Lung (tissue), 16 donors: ENCODE results near the gene FNDC10. TPM values are rescaled to one million over a fixed set of nuclear protein-coding genes. Genes with fewer than 3 reads are reported as not detected.
"Not testable (repeated sequence)": the region's sequence is repeated elsewhere in the genome, so short reads cannot be mapped to it uniquely, and the experiment has no call there.

Source experiments
- ATAC-seq: fragments of 200-7000 bp; cut with Tn5 transposase; one replicate; pipeline ENCODE4 v1.9.1; 2020; ENCODE audit warnings: moderate number of reproducible peaks; ENCODE audit not compliant: insufficient read depth, low FRiP score
- DNase-seq, 3 donors: peaks; one replicate each; pipeline ENCODE4 v3.0.0-alpha.2; 2013 to 2017
- H3K27ac ChIP-seq, 2 donors: one replicate each; pipeline ENCODE4 v1.5.1; 2013; ENCODE audit warnings: mild to moderate bottlenecking in 2 of 2, moderate library complexity in 2 of 2, control low read depth in 1 of 2, inconsistent platforms in 1 of 2, low read depth in 1 of 2, low read length in 1 of 2
- H3K27me3 ChIP-seq, 3 donors: one replicate each; pipeline ENCODE4 v1.5.1; 2013; ENCODE audit warnings: low read length in 2 of 3; ENCODE audit not compliant: control insufficient read depth in 3 of 3, insufficient read depth in 3 of 3
- H3K36me3 ChIP-seq, 4 donors: one replicate each; pipeline ENCODE4 v1.5.1; 2013; ENCODE audit warnings: low read length in 4 of 4, mild to moderate bottlenecking in 1 of 4, moderate library complexity in 1 of 4; ENCODE audit not compliant: control insufficient read depth in 4 of 4, insufficient read depth in 4 of 4
- H3K4me1 ChIP-seq, 5 donors: one replicate each; pipeline ENCODE4 v1.5.1; 2013; ENCODE audit warnings: low read length in 5 of 5, mild to moderate bottlenecking in 2 of 5, moderate library complexity in 1 of 5; ENCODE audit not compliant: control insufficient read depth in 5 of 5, insufficient read depth in 5 of 5
- H3K4me3 ChIP-seq: one replicate; pipeline ENCODE4 v1.5.1; 2013; ENCODE audit warnings: mild to moderate bottlenecking, control low read depth, moderate library complexity
- H3K9ac ChIP-seq, 2 donors: one replicate each; pipeline ENCODE4 v1.5.1; 2013; ENCODE audit warnings: low read length in 2 of 2, control low read depth in 1 of 2; ENCODE audit not compliant: insufficient read depth in 1 of 2
- H3K9me3 ChIP-seq, 4 donors: one replicate each; pipeline ENCODE4 v1.5.1; 2013; ENCODE audit warnings: low read length in 3 of 4, mild to moderate bottlenecking in 1 of 4, moderate library complexity in 1 of 4; ENCODE audit not compliant: control insufficient read depth in 4 of 4, insufficient read depth in 3 of 4
- WGBS, 2 donors: extraction: QIAGEN DNeasy Blood & Tissue Kit; methylation state at CpG; one replicate each; pipeline ENCODE4 v1.1.7; 2013; 5-methylcytosine and 5-hydroxymethylcytosine counted together
- long read RNA-seq, 5 donors: transcript quantifications; one replicate each; lab custom pipeline, GENCODE V29; 2026
- polyA plus RNA-seq, 2 donors: library from polyadenylated mRNA; stranded (reverse); fragments of 200-250 nt; gene quantifications; one replicate each; pipeline ENCODE4 v1.2.1, GENCODE V29; 2013
- total RNA-seq, 2 donors: library from RNA; depleted of rRNA in 1 of 2; stranded (reverse); fragments of >200 nt in 1 of 2; gene quantifications; one replicate each; pipeline ENCODE4 v1.2.1, GENCODE V29; 2014 to 2021
- TF ChIP-seq, protein P1 (sequence below): IDR thresholded peaks from 2 replicates; pipeline ENCODE4 v1.5.1; 2012; ENCODE audit warnings: mild to moderate bottlenecking; ENCODE audit errors: control extremely low read depth, extremely low read depth
- donor health status: control.
- donor health status: control.
- donor health status: Bipolar disorder and iron deficiency.
- donor health status: healthy.
- donor health status: DM: yes; HTN: yes; CAD: no.

Gene FNDC10
- total RNA-seq (10 to 100 TPM in 1 of 2 donors, under 1 TPM in 1; 0.40 to 12.8 TPM), polyA plus RNA-seq (10 to 100 TPM in 1 of 2 donors, 1 to 10 TPM in 1; 2.5 to 10.7 TPM)
- long read RNA-seq, donor 1, transcript FNDC10-201 (1 exons, 2,085 nt), result major isoform, 7 of 7 reads
- long read RNA-seq, donor 1, partial matches to known transcripts, result 0 of 7 reads
- long read RNA-seq, donor 1, other reads (novel, unspliced or antisense), result 0 of 7 reads
- long read RNA-seq, donor 2, partial matches to known transcripts, result 0 of 4 reads
- long read RNA-seq, donor 2, other reads (novel, unspliced or antisense), result 0 of 4 reads
- long read RNA-seq, donor 3, partial matches to known transcripts, result 0 of 3 reads
- long read RNA-seq, donor 3, other reads (novel, unspliced or antisense), result 0 of 3 reads
- long read RNA-seq, donor 4, transcript FNDC10-201 (1 exons, 2,085 nt), result major isoform, 5 of 5 reads
- long read RNA-seq, donor 4, partial matches to known transcripts, result 0 of 5 reads
- long read RNA-seq, donor 4, other reads (novel, unspliced or antisense), result 0 of 5 reads
- long read RNA-seq, donor 5, transcript FNDC10-201 (1 exons, 2,085 nt), result major isoform, 8 of 8 reads
- long read RNA-seq, donor 5, partial matches to known transcripts, result 0 of 8 reads
- long read RNA-seq, donor 5, other reads (novel, unspliced or antisense), result 0 of 8 reads

DNA sequence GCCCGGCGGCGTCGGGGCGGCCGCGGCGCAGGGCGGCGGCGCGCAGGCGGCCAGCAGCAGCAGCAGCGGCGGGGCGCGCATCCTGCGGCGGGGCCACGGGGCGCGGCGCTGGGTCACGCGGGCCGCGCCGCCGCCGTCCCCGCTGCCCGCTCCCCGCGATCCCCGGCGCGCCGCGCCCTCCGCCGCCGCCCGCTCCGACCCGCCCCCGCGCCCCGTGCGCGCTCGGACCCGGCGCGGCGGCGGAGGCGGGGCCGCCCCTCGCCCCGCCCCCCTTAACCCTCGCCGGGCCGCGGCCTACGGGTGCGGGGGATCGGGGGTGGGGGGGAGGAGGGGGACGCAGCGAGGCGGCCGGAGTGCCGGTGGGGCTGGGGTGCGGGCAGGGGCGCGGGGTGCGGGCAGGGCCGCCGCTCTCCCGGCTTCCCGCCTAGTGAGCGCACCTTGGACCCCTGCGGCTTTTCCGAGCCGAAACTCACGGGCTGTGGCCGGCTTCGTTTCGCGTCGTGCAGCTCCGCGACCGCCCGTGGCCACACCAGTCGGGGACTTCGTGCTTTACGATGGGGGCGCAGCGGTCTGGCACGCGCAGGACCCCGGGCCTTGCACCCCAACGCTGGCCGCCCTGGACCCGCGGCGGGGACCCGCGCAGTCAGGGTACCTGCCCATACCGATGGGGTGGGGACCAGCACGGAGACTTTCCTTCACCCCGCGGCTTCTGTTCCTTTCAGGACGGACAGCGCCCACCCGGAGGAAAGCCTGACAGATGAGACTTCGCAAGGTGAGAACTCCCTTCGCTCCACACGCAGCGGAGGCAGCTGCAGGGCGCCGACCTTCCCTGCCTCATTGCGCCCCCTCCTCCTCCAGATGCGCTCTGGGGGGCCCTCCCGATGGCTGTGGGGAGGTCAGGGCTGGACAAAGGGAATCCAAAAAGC lies at the start of gene FNDC10:
Gene FNDC10, minus strand, starts transcription at position 201 of the 926 bp plus-strand sequence. Its CDS starts 120 bp downstream, at position 81.
- peaks cover 14 to 42% (median 28%) of the 10 kb centered on the region in 3 donors for H3K27me3 ChIP-seq
- ATAC-seq (no peak), DNase-seq (no peak)
- H3K9me3 ChIP-seq, result no peaks in the 10 kb centered on the region
- no peak within 1 kb of the TSS for H3K27ac ChIP-seq
- 4 to 17% methylated on average over 39 to 125 of the region's 125 CpGs for WGBS, 2 donors
- peak within 1 kb of the TSS; percentile 39 for H3K4me3 ChIP-seq
- H3K9ac ChIP-seq, result no peak within 1 kb of the TSS
- TF ChIP-seq, protein P1, sequence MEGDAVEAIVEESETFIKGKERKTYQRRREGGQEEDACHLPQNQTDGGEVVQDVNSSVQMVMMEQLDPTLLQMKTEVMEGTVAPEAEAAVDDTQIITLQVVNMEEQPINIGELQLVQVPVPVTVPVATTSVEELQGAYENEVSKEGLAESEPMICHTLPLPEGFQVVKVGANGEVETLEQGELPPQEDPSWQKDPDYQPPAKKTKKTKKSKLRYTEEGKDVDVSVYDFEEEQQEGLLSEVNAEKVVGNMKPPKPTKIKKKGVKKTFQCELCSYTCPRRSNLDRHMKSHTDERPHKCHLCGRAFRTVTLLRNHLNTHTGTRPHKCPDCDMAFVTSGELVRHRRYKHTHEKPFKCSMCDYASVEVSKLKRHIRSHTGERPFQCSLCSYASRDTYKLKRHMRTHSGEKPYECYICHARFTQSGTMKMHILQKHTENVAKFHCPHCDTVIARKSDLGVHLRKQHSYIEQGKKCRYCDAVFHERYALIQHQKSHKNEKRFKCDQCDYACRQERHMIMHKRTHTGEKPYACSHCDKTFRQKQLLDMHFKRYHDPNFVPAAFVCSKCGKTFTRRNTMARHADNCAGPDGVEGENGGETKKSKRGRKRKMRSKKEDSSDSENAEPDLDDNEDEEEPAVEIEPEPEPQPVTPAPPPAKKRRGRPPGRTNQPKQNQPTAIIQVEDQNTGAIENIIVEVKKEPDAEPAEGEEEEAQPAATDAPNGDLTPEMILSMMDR, result no peak
- H3K4me1 ChIP-seq, result peaks cover 0 to 22% (median 0%) of the 10 kb centered on the region in 5 donors
- H3K36me3 ChIP-seq, result no peaks in the 10 kb centered on the region

DNA sequence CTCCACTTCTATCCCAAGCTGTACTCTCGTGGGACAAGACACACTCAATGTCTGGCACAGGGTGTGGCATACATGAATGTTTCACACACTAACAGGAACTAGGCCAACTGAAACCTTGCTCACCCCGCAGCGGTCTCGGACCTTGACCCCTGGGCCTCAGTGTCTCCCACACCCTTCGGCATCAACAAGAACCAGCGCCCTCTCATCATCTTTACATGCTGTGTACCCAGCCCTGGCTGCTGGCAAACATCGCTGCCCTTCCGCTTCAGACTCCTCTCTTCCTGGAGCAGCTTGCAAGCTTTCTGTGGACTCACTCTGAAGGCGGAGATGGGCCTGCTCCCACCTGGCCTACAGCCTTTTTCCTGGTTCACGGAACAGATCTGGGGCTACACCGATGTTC lies 48.3 kb upstream of the FNDC10 start:
- WGBS, 2 donors, result 91% methylated on average over 11 of the region's 11 CpGs
- H3K27me3 ChIP-seq, H3K4me1 ChIP-seq, H3K4me3 ChIP-seq, H3K27ac ChIP-seq, ATAC-seq, H3K9ac ChIP-seq, DNase-seq, H3K9me3 ChIP-seq: not testable (repeated sequence)
- H3K36me3 ChIP-seq, result peaks cover 12 to 34% (median 21%) of the 10 kb centered on the region in 4 donors

DNA sequence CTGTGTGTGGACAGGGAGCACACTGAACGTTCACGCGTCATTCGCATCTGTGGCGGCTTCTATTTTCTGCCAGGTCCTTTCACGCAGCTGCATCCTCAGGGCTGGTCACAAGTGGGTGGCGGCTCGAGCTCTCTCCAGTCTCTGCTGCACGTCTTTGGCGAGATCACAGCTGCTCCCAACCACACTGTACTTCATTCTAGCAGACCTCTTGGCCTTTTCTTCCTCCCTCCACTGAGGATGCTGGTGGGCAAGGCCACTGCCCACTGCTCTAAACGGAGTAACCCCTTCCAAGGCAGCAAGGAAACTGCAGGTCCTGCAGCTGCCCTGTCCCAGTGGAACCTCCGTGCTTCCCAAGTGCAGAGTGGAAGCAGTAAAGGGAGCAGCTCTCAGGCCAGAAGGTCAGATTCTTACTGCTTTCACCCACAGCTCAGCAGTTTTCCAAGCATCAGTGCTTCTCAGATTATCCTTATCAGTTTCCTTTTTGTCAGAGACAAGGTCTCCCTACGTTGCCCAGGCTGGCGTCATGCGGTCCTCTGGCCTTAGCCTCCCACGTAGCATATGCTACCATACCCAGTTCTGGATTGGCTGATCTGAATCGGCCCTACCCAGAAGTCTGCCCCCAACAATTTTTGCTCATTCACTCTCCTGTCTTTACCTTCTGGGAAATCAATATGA lies 47.8 kb upstream of the FNDC10 start:
- H3K4me3 ChIP-seq, H3K27me3 ChIP-seq, H3K9ac ChIP-seq, H3K4me1 ChIP-seq, H3K9me3 ChIP-seq, DNase-seq, ATAC-seq, H3K27ac ChIP-seq: not testable (repeated sequence)
- peaks cover 12 to 31% (median 19%) of the 10 kb centered on the region in 4 donors for H3K36me3 ChIP-seq
- 91 to 96% methylated on average over 17 of the region's 17 CpGs for WGBS, 2 donors

DNA sequence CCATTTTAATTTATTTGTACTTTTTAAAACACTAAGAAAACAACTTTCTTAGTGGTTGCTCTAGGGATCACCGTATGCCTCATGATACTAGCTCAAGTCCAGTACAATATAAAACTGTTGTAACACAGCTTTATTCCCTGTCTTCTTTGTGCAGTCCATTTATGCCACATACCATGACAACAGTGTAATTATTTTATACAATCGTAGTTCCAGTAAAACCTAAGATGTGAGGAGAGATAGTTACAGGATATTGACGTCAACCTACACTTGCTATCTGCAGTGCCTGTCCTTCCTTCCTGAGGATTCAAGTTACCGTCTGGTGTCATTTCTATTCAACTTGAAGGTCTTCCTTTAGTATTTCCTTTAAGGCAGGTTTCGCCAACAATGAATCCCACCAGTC lies 46.4 kb upstream of the FNDC10 start:
- not testable (repeated sequence) for H3K4me1 ChIP-seq, H3K9me3 ChIP-seq, H3K4me3 ChIP-seq, H3K27ac ChIP-seq, H3K27me3 ChIP-seq, H3K9ac ChIP-seq, ATAC-seq
- WGBS, 2 donors, result 63 to 81% methylated on average over 4 to 5 of the region's 5 CpGs
- peak in 1 of 3 donors; percentile 6 for DNase-seq
- peaks cover 5 to 21% (median 12%) of the 10 kb centered on the region in 4 donors for H3K36me3 ChIP-seq

DNA sequence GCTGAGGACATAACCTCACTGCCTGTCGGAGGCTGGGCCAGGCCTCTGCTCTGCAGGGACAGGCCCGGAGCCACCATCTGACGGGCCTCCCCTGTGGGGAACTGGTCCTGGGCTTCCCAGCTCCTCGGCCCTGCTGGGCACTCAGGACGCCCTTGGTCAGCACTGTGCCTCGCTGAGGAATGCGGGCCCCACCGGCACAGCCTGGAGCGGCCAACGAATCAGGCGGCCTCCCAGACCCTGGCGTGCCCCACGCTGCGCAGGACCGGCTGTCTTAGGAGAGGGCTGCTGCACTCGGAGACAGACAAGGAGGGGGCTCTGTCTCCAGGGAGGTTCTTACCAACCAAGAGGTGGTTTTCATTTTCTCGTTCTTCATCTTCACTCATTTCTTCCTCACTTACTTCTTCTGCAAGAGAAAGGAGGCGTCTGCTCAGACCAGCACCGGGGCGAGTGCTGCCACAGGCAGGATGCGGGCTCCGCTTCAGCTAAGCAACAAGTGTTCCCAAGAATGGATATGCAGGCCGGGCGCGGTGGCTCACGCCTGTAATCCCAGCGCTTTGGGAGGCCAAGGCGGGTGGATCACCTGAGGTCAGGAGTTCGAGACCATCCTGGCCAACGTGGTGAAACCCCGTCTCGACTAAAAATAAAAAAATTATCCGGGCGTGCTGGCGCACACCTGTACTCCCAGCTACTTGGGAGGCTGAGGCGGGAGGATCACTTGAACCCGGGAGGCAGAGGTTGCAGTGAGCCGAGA lies 41.0 kb upstream of the FNDC10 start:
- not testable (repeated sequence) for ATAC-seq, DNase-seq, H3K4me1 ChIP-seq, H3K27me3 ChIP-seq, H3K4me3 ChIP-seq, H3K27ac ChIP-seq, H3K9ac ChIP-seq, H3K9me3 ChIP-seq
- 94 to 98% methylated on average over 26 to 32 of the region's 38 CpGs for WGBS, 2 donors
- peaks cover 0 to 22% (median 0%) of the 10 kb centered on the region in 4 donors for H3K36me3 ChIP-seq

DNA sequence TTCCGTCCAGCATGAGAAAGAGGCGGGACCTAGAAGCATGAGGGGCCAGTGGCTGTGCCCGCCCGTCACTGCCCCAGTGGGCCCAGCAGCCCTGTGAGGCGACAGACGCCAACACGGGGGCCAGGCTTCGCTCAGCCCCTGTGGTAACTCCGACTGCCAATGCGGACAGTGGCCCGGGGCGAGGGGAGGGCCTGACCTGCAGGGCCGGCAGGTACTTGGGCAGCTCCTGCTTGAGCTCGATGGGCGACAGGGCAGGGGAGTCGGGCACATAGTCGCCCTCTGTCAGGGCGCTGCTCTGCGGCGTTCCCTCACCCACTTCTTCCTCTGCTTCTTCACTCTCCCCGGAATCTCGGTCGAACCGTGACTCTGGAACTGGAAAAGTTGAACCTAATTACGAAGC lies 40.1 kb upstream of the FNDC10 start:
- H3K4me1 ChIP-seq, H3K4me3 ChIP-seq, H3K27ac ChIP-seq, H3K9me3 ChIP-seq, DNase-seq, H3K27me3 ChIP-seq, ATAC-seq, H3K9ac ChIP-seq: not testable (repeated sequence)
- 93 to 95% methylated on average over 9 to 18 of the region's 25 CpGs for WGBS, 2 donors
- H3K36me3 ChIP-seq, result peaks cover 0 to 21% (median 0%) of the 10 kb centered on the region in 4 donors
